GM19455 (cell line): ENCODE results near the gene PMPCA.
A peak's percentile ranks its signal among the peaks of the same experiment; 100 is the strongest.

Source experiments
- ATAC-seq: cut with Tn5 transposase; IDR thresholded peaks from one replicate; pipeline ENCODE4 v1.9.1; 2021; ENCODE audit not compliant: unreplicated experiment

Gene PMPCA

GRCh38 chr9:136433043-136433715 is 22.7 kb downstream of the PMPCA start:
- ATAC-seq, result no peak

GRCh38 chr9:136433849-136434579 is 23.6 kb downstream of the PMPCA start:
- ATAC-seq, result no peak

GRCh38 chr9:136434580-136435169 is 24.2 kb downstream of the PMPCA start:
- no peak for ATAC-seq

- ATAC-seq, result no peak
Observed at GRCh38 chr9:136436055-136436634, 25.7 kb downstream of the PMPCA start.

- no peak for ATAC-seq
Observed at GRCh38 chr9:136437430-136437829, 27.0 kb downstream of the PMPCA start.

GRCh38 chr9:136437839-136438547 is 27.5 kb downstream of the PMPCA start:
- ATAC-seq, result no peak

- peak; percentile 49 for ATAC-seq
Observed at GRCh38 chr9:136438548-136439480, 28.4 kb downstream of the PMPCA start.

GRCh38 chr9:136439481-136440408 is 29.3 kb downstream of the PMPCA start, which contains the start of gene INPP5E:
INPP5E (minus strand) TSS chr9:136439845; CDS start chr9:136439419, 426 bp downstream.
- ATAC-seq, result peak; percentile 72

- no peak for ATAC-seq
Observed at GRCh38 chr9:136441191-136441680, 30.8 kb downstream of the PMPCA start.

- ATAC-seq, result no peak
Observed at GRCh38 chr9:136441681-136442245, 31.3 kb downstream of the PMPCA start.

- no peak for ATAC-seq
Observed at GRCh38 chr9:136442265-136442664, 31.8 kb downstream of the PMPCA start.

GRCh38 chr9:136443087-136443486 is 32.6 kb downstream of the PMPCA start:
- no peak for ATAC-seq

- ATAC-seq, result no peak
Observed at GRCh38 chr9:136443687-136444086, 33.2 kb downstream of the PMPCA start.

GRCh38 chr9:136444102-136444501 is 33.6 kb downstream of the PMPCA start:
- no peak for ATAC-seq

- ATAC-seq, result no peak
Observed at GRCh38 chr9:136445799-136446198, 35.3 kb downstream of the PMPCA start.

GRCh38 chr9:136447173-136447778 is 36.8 kb downstream of the PMPCA start:
- ATAC-seq, result no peak

- ATAC-seq, result no peak
Observed at GRCh38 chr9:136448655-136449054, 38.2 kb downstream of the PMPCA start.
